Heart right ventricle (tissue), 16 donors: Measurements from ENCODE around the gene TNNC2. TPM values are rescaled to one million over a fixed set of nuclear protein-coding genes. Genes with fewer than 3 reads are reported as not detected.

ENCODE experiments used
- ATAC-seq, 8 donors: fragments of 200-7000 bp; cut with Tn5 transposase; one replicate each; pipeline ENCODE4 v1.9.1; 2020; ENCODE audit warnings: mild to moderate bottlenecking in 8 of 8, moderate library complexity in 8 of 8, moderate number of reproducible peaks in 1 of 8
- DNase-seq, 2 donors: peaks; one replicate each; pipeline ENCODE4 v3.0.0-alpha.2; 2020
- H3K27ac ChIP-seq, 10 donors: fragments of 200-600 bp; sonication (generic) in 2 of 10; one replicate each; pipeline versions ENCODE4 v1.5.0 to v1.8.0; 2020 to 2022; ENCODE audit warnings: mild to moderate bottlenecking in 3 of 10
- H3K27me3 ChIP-seq, 7 donors: fragments of 200-600 bp; one replicate each; pipeline ENCODE4 v1.8.0; 2021 to 2022; ENCODE audit warnings: mild to moderate bottlenecking in 2 of 7
- H3K36me3 ChIP-seq, 9 donors: fragments of 200-600 bp; sonication (generic) in 1 of 9; one replicate each; pipeline versions ENCODE4 v1.5.0 to v1.8.0; 2020 to 2022; ENCODE audit warnings: mild to moderate bottlenecking in 2 of 9
- H3K4me1 ChIP-seq, 9 donors: fragments of 200-600 bp; sonication (generic) in 1 of 9; one replicate each; pipeline versions ENCODE4 v1.5.0 to v1.8.0; 2020 to 2022; ENCODE audit warnings: mild to moderate bottlenecking in 4 of 9
- H3K4me3 ChIP-seq, 10 donors: fragments of 200-600 bp; sonication (generic) in 2 of 10; one replicate each; pipeline versions ENCODE4 v1.5.0 to v1.8.0; 2020 to 2022; ENCODE audit warnings: mild to moderate bottlenecking in 7 of 10, moderate library complexity in 2 of 10
- H3K9me3 ChIP-seq, 11 donors: fragments of 200-600 bp in 10 of 11; sonication (generic) in 2 of 11; one replicate each; pipeline versions ENCODE4 v1.5.0 to v1.8.0; 2013 to 2022; ENCODE audit warnings: mild to moderate bottlenecking in 2 of 11, control low read depth in 1 of 11, moderate library complexity in 1 of 11
- CTCF ChIP-seq, 9 donors: fragments of 200-600 bp; sonication (generic) in 2 of 9; IDR thresholded peaks; one replicate each; pipeline versions ENCODE4 v1.5.0 to v1.8.0; 2021 to 2022; ENCODE audit warnings: antibody characterized with exemption in 9 of 9, mild to moderate bottlenecking in 5 of 9, moderate library complexity in 1 of 9
- WGBS, 2 donors: extraction: QIAGEN DNeasy Blood & Tissue Kit; methylation state at CpG; one replicate each; pipeline ENCODE4 v1.1.7; 2013; ENCODE audit warnings: inconsistent platforms in 1 of 2; 5-methylcytosine and 5-hydroxymethylcytosine counted together
- intact Hi-C, 10 donors: fragments of 100-400 bp; cut with DNase I; formaldehyde crosslinking; loops; one replicate each; pipeline versions ENCODE4 v1.11.1 to v1.14.2; 2022
- polyA plus RNA-seq, 2 donors: library from polyadenylated mRNA; stranded (reverse); fragments of 200-250 nt; gene quantifications; one replicate each; pipeline ENCODE4 v1.2.3, GENCODE V29; 2013
- total RNA-seq, 10 donors: library from RNA; stranded (reverse); fragmentation: NEBNext Ultra II Directional in 3 of 10; extraction: Animal tissue kit (Norgen Biotek cat#: 25700) in 3 of 10; gene quantifications; one replicate each; pipeline versions ENCODE4 v1.2.1 to v1.2.4, GENCODE V29; 2021 to 2023
- donor health status: Arrhythmogenic right ventricular cardiomyopathy.
- donor health status: ischemic (EF 13 %, LVEDD 7.1; RV severe dilation, severe dysfunction).
- donor health status: healthy with polysubstance abuse.
- donor health status: DM: no; HTN: yes; CAD: no.
- donor health status: DM: no; HTN: no; CAD: no.
- donor health status: ischemic (EF 25% LVEDD 6.9; RV normal size, moderate dysfunction).
- donor health status: ischemic (EF 25% LVEDD 5.7; RV mildly dilated, moderate dysfunction).
- donor health status: healthy.
- donor health status: DM: yes; HTN: yes; CAD: no.
- donor health status: Ischemic cardiomyopathy.
- donor health status: ischemic (EF 35%, LVEDD 5.7; RV mildly dilated, moderate dysfunction).
- donor health status: nonischemic (EF 11% LVEDD 7.7; RV severe dilation, severe dysfunction).
- donor health status: DM: yes; HTN: yes; CAD: no.
- donor health status: PGD.
- donor health status: ischemic (EF 29% LVEDD 5.4; RV normal size, mild dysfunction).
- donor health status: nonischemic (EF 23%, LVEDD 6.1; RV moderate dilation, normal function).

TNNC2 gene
- total and polyA plus RNA-seq, 12 donors: 0.44 to 0.88 (median 0.59) TPM; not detected in 9

- intact Hi-C loops: loop anchor here in 5 of 10 donors (5.0 to 10.0 kb wide), 3 partner anchors 113 to 143 kb away; partner anchors contain the start of gene PCIF1 (in 1 of the 5)
- H3K4me3 ChIP-seq: no peak overlapping the region
- H3K36me3 ChIP-seq: no peaks in the 10 kb centered on the region
- no peak for ATAC-seq
- no peak for TF ChIP-seq CTCF (IDR thresholded peaks at IDR 0.05)
- no peaks in the 10 kb centered on the region for H3K9me3 ChIP-seq
- H3K27ac ChIP-seq: no peak overlapping the region
- DNase-seq: no peak
- WGBS, 2 donors: 79 to 80% methylated on average over 2 of the region's 2 CpGs
- H3K27me3 ChIP-seq: peaks cover 3 to 53% (median 35%) of the 10 kb centered on the region in 7 donors
- peaks cover 4 to 42% (median 26%) of the 10 kb centered on the region in 9 donors for H3K4me1 ChIP-seq
These were observed 5.2 kb downstream of the TNNC2 start for GRCh38 chr20:45821947-45822346.

GRCh38 chr20:45819466-45819865 lies 7.6 kb downstream of the TNNC2 start:
- peaks cover 0 to 7% (median 0%) of the 10 kb centered on the region in 9 donors for H3K36me3 ChIP-seq
- H3K27me3 ChIP-seq: peaks cover 3 to 49% (median 35%) of the 10 kb centered on the region in 7 donors
- no peak overlapping the region for H3K27ac ChIP-seq
- ATAC-seq (no peak), DNase-seq (no peak)
- peaks cover 4 to 30% (median 16%) of the 10 kb centered on the region in 9 donors for H3K4me1 ChIP-seq
- no peak for TF ChIP-seq CTCF (IDR thresholded peaks at IDR 0.05)
- intact Hi-C loops: no loop called here
- no peak overlapping the region for H3K4me3 ChIP-seq
- H3K9me3 ChIP-seq: no peaks in the 10 kb centered on the region
- 96 to 98% methylated on average over 4 of the region's 4 CpGs for WGBS, 2 donors

GRCh38 chr20:45818239-45818638 lies 8.9 kb downstream of the TNNC2 start:
- Histone ChIP-seq H3K4me1 (peaks cover 4 to 20% (median 9%) of the 10 kb centered on the region in 9 donors), H3K27me3 (peaks cover 3 to 37% (median 24%) of the 10 kb centered on the region in 7 donors), H3K9me3 (no peaks in the 10 kb centered on the region), H3K4me3 (no peak overlapping the region), H3K36me3 (peaks cover 0 to 7% (median 0%) of the 10 kb centered on the region in 9 donors), H3K27ac (peak overlapping the region in 1 of 10 donors; percentile 3)
- TF ChIP-seq CTCF (IDR thresholded peaks at IDR 0.05): no peak
- DNase-seq (no peak), ATAC-seq (no peak)
- WGBS, 2 donors: 69 to 73% methylated on average over 3 of the region's 3 CpGs
- intact Hi-C loops: no loop called here

- intact Hi-C loops: no loop called here
- H3K9me3 ChIP-seq: no peaks in the 10 kb centered on the region
- no peak overlapping the region for H3K4me3 ChIP-seq
- peaks cover 0 to 7% (median 0%) of the 10 kb centered on the region in 9 donors for H3K36me3 ChIP-seq
- TF ChIP-seq CTCF (IDR thresholded peaks at IDR 0.05): no peak
- H3K27me3 ChIP-seq: peaks cover 2 to 30% (median 18%) of the 10 kb centered on the region in 7 donors
- peaks cover 2 to 20% (median 7%) of the 10 kb centered on the region in 9 donors for H3K4me1 ChIP-seq
- H3K27ac ChIP-seq: peak overlapping the region in 2 of 10 donors; percentile 3 to 25
- 58 to 66% methylated on average over 9 of the region's 9 CpGs for WGBS, 2 donors
- ATAC-seq: peak in 1 of 8 donors; percentile 36
- no peak for DNase-seq
These were observed 9.5 kb downstream of the TNNC2 start for GRCh38 chr20:45817376-45818194.
